Suppressor macrophage treated with lipopolysaccharide for 1 hour (primary cell): ENCODE measurements around the gene AJM1.

Experiments used
- DNase-seq, 3 donors: peaks; one replicate each; pipeline ENCODE4 v3.0.0-alpha.2; 2020 to 2022

AJM1 gene

GRCh38 chr9:136845465-136846260 lies 3.4 kb downstream of the AJM1 start:
- no peak for DNase-seq

GRCh38 chr9:136846376-136847087 lies 4.3 kb downstream of the AJM1 start:
- DNase-seq: peak in 2 of 3 donors; percentile 16 to 65

GRCh38 chr9:136847088-136847825 lies 5.0 kb downstream of the AJM1 start:
- peak; percentile 37 to 53 (median 45) for DNase-seq

- peak; percentile 85 to 93 (median 88) for DNase-seq
Observed at GRCh38 chr9:136847826-136848392, 5.6 kb downstream of the AJM1 start.

- peak; percentile 25 to 56 (median 40) for DNase-seq
Observed at GRCh38 chr9:136848393-136849037, 6.2 kb downstream of the AJM1 start.

GRCh38 chr9:136849038-136849959 lies 7.0 kb downstream of the AJM1 start, which contains the start of gene PHPT1:
Gene PHPT1, plus strand, starts transcription at chr9:136849409. Its CDS starts 22 bp downstream, at chr9:136849431.
- DNase-seq: peak; percentile 100

GRCh38 chr9:136849960-136850865 lies 7.9 kb downstream of the AJM1 start:
- DNase-seq: no peak

GRCh38 chr9:136850866-136851775 lies 8.8 kb downstream of the AJM1 start:
- no peak for DNase-seq

GRCh38 chr9:136851941-136852663 lies 9.8 kb downstream of the AJM1 start, which contains the start of gene MAMDC4:
Gene MAMDC4, plus strand, starts transcription at chr9:136852346. Its CDS starts 71 bp downstream, at chr9:136852417.
- DNase-seq: no peak

- no peak for DNase-seq
Observed at GRCh38 chr9:136852664-136853595, 10.7 kb downstream of the AJM1 start.

- DNase-seq: no peak
Observed at GRCh38 chr9:136853596-136854112, 11.4 kb downstream of the AJM1 start.

- no peak for DNase-seq
Observed at GRCh38 chr9:136854113-136854841, 12.0 kb downstream of the AJM1 start.

GRCh38 chr9:136854842-136855460 lies 12.7 kb downstream of the AJM1 start:
- DNase-seq: no peak

GRCh38 chr9:136855461-136856078 lies 13.3 kb downstream of the AJM1 start:
- no peak for DNase-seq

GRCh38 chr9:136856079-136856476 lies 13.8 kb downstream of the AJM1 start:
- no peak for DNase-seq
